AG10803 (cell line): ENCODE measurements around the gene TNFRSF11A.

Experiments used
- DNase-seq: peaks from one replicate; pipeline ENCODE4 v3.0.0; 2010; ENCODE audit warnings: low read depth
- H3K4me3 ChIP-seq: 2 replicates; pipeline ENCODE4 v1.5.1; 2011; ENCODE audit warnings: mild to moderate bottlenecking, low read length, control low read depth
- CTCF ChIP-seq: conservative IDR thresholded peaks from 2 replicates; pipeline ENCODE4 v1.5.1; 2011; ENCODE audit warnings: mild to moderate bottlenecking, low read length, control low read depth, inconsistent platforms

Gene TNFRSF11A

DNA sequence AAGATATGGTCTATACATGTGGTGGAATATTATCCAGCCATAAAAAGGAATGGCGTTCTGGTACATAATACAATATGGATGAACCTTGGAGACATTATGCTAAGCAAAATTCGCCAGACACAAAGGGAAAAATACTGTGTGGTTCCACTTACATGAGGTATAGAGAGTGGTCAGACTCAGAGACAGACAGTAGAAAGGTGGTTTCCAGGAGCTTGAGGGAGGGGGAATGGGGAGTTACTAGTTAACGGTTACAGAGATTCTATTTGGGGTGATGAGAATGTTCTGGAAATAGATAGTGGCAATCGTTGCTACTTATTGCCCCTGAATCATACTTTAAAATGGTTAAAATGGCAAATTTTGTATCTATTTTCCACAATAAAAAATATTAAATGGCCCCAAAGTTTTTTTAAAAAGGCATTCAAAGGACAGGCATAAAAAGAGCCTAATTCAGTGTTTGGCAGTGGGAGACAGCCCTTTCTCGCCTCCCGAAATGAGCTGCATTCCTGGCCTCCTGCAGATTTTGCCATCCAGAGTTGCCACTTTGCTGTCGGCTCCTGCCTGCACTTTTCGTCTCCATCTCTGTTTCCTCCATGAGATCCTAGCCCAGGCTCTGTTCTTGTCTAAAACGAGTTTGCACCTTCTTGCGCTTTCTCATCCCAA lies 13.5 kb downstream of the TNFRSF11A start:
- TF ChIP-seq CTCF, result no peak
- DNase-seq, result no peak
- no peak overlapping the region for H3K4me3 ChIP-seq

DNA sequence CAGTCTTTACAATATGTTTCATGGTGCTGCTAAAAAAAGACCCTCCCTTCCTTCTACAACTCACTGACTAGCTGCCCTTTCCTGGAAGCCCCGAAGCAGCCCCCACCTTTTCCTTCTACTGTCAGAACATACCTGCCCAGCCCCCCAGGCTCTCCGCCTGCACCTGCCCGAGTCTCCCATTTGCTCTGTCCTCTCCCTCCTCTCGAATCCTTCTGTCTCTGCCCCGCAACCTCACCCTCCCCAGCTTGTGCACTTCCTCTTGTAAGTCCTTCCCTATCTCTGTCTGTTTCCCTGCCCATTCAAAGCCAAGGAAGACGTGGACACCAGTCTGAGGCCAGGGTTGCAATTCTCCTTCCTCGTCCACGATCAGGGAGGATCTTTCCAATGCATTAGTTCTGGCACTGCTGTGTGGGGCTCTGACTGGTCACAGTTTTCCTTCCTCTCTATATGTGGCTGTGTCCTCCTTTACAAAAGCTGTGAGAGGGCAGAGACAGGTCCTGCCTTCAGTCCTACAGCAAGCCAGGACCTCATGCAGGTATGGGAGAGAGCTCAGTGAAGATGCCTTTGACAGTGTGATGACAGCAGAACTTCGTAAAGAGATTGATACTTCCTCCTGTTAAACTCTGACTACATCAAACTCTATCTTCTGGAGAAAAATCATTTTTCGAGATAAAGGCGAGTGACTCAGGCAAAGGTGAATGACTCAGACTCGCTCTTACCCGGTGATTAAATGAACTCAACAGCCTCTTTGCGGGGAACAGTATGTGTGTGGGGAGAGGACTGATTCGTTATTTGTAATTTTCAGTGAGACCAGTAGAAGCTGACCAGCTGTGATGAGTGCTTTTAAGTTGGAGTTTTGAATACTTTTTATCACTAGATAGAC lies 14.2 kb downstream of the TNFRSF11A start:
- TF ChIP-seq CTCF, result no peak
- peak; percentile 13 for DNase-seq
- no peak overlapping the region for H3K4me3 ChIP-seq

- H3K4me3 ChIP-seq, result no peak overlapping the region
- DNase-seq, result no peak
- no peak for TF ChIP-seq CTCF
Observed at GRCh38 chr18:62340996-62341395, 15.9 kb downstream of the TNFRSF11A start.

- no peak for TF ChIP-seq CTCF
- no peak overlapping the region for H3K4me3 ChIP-seq
- no peak for DNase-seq
Observed at GRCh38 chr18:62341473-62341872, 16.4 kb downstream of the TNFRSF11A start.

DNA sequence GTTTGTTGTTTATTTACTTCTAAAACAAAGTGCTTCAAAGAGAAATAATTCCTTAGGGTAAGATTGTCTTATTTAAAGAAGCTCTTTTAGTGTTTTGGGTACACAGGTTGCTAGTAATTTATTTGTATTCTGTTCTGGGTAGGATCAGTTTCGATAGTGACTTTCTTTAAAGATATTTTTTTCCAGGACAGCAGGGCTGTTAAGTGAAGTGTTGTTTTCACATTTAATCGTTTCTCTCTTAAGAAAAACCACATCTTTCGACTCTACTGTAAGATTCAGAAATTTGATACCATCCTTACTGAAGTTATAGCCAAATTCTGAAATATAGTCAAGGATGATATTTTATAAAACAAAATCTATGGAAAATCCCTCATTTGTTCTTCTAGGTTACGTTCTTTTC lies 17.8 kb downstream of the TNFRSF11A start:
- H3K4me3 ChIP-seq, result no peak overlapping the region
- no peak for TF ChIP-seq CTCF
- DNase-seq, result no peak

- no peak for TF ChIP-seq CTCF
- DNase-seq, result no peak
- H3K4me3 ChIP-seq, result no peak overlapping the region
Observed at GRCh38 chr18:62343316-62343715, 18.2 kb downstream of the TNFRSF11A start.

GRCh38 chr18:62345909-62346308 lies 20.8 kb downstream of the TNFRSF11A start:
- no peak overlapping the region for H3K4me3 ChIP-seq
- TF ChIP-seq CTCF, result no peak
- no peak for DNase-seq
